NCI-H524 (cell line): ENCODE measurements around the gene SLC7A1.

Experiments used
- DNase-seq, 2 experiments: peaks; one replicate each; lab custom pipeline; 2025; lab: John Stamatoyannopoulos, UW

The SLC7A1 gene

GRCh38 chr13:29510651-29511084, 84.8 kb downstream of the SLC7A1 start:
- peak in 1 of 2 experiments; percentile 17 for DNase-seq

- no peak for DNase-seq
Observed at GRCh38 chr13:29509999-29510589, 85.4 kb downstream of the SLC7A1 start.

DNA sequence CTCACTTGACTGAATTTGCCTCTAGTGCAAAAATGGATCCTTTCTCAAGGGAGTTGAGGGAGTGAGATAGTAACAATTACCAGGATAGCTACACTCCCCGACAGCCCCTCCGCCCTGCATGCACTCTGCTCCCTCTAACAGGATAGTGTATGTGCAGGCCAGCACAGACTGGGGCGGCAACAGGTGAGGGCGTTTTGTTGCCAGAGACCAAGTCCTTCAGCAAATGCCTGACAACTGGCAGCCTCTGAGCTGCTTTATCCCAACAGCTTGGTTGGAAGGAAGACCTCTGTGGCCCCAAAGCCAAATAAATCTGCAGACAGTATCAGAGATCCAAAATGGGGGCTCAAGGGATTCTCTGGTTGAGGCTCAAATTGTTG, 86.6 kb downstream of the SLC7A1 start:
- DNase-seq = no peak

DNA sequence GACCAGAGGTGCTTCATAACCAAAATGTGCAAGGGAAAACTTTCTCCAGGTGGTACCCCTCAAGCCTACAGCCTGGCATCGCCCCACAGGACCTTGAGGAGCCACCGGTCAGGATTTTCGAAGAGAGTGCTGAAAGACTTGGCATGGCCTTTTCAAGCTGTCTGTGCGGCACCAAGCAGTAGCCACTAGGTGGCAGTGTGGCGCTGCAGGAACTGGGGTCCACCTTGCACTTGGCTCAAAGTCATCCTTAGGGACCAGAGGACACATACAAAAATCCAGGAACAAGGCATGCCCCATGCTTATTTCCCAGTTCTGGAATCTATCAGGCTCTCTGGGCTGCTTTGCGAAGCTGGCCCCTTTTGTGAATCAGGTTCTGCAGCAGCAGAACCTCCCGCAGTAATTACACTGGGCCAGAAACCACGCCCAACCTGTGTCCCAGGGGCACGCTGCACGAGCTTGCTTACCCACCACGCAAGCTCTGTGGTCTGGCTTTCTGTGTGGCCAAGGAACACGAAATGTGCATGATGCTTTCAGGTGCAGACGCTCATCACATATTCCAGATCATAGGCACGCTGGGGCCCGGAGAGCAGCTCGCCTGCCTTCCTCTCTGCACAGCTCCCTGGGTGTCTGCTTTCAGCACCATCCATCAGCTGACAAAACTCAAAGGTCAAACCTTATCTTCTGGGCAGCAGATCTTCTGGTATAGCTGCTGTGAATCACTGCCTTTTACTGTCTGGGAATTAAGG, 87.2 kb downstream of the SLC7A1 start:
- peak; percentile 66 to 90 for DNase-seq

GRCh38 chr13:29507356-29507755, 88.1 kb downstream of the SLC7A1 start:
- DNase-seq = peak; percentile 90 to 95

DNA sequence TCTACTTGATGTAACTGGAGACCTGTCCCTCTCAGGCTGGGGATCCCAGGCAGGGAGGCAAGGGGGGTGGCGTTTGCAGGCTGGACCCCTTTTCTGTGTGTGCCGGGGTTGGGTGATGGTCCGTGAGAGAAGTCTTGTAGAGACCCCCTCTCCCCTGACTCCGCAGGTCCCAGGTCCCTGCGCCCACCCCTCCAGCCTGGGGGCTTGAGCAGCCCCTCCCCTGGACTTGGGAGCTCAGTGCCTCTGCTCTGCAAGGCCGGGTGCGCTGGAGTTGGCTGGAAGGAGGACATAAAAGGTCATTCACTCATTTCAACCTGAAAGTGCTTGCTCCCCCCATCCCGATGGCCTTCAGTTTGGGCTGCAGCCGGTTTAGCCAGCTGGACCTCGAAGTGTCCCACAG, 89.5 kb downstream of the SLC7A1 start:
- DNase-seq = no peak

DNA sequence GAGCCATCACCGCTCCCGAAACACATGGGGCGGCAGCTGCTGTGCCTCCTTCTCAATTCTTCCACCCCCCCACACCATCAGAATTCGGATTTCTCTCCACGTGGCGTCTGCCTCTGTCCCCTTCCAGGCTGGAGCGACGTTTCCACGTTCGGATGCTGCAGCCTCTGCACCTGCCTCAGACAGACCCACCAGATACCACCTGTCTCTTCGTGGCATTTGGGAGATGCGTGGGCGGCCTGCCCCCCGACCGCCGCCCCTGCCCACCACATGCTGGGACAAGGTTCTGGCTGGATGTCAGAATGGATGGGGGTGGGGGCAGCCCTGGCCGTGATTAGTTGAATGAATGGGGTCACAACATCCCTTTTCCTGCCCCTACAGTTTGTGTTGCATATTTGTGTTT, 90.0 kb downstream of the SLC7A1 start:
- no peak for DNase-seq

DNA sequence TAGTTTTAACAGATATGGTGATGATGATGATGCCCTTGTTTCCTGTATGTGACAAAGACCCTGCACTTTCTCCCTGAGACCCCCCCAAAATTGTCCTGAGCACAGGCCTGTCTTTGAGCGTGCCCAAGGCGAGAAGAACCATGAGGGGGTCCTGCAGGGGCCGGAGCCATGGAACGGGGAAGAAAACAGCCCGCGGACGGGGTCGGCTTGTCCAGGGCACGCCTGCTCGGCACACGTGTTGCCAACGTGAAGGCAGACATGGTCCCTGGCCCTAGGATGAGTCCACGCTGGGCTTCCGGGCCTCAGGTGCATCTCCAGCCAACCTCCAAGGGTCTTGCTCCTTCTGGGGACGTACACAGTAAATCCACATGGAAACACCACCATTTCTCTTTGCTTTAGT, 90.8 kb downstream of the SLC7A1 start:
- no peak for DNase-seq

DNA sequence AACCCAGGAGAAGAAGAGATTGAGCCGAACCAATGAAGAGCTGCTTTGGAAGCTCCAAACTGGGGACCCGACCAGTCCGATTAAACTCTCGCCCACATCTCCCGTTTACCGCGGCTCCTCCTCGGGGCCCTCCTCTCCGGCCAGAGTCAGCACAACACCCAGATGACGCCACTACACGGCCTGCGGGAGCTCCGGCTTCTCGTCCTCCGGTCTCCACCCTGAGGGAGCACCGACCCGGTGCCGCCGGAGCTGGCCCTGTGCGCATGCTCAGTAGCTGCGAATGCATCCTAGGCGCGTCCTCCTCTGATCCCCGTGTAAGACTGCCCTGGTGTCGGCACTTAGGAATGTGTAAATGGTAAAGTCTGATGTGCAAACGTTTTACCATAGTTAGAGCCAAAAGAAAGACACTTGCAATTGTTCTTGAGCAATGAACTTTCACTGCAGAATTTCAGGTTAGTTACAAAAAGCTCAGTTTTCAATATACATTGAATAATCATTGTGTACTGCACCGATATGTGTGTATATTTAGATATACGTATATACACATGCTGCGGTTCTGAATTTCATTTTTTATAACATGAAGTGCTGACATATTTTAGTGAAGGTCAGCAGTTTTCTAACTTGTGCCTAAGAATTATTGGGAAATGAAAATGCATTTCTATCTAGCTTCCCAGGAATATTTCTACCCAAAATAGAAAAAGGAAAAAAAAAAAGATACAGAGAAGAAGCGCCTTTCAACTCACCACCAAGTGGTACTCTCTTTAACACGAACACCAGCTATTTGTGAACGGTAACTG, 92.2 kb downstream of the SLC7A1 start:
- peak in 1 of 2 experiments; percentile 41 for DNase-seq

- no peak for DNase-seq
Observed at GRCh38 chr13:29502391-29503008, 93.0 kb downstream of the SLC7A1 start.

DNA sequence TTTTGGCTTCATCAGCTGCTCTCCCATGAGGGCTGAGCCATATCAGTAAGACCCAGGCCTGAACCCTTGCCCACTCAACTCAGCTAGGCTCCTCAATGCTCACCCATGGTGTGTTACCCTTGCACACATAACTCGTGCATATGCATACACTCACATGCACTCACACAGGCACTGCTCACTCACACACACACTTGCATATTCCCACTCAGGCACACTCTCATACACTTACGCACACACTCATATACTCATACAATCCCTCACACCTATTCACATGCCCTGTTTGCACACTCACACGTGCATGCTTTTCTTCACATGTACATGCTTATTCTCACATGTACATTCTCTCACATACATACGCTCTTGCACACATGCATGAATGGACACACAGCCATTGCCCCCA, 93.8 kb downstream of the SLC7A1 start:
- DNase-seq = no peak

GRCh38 chr13:29500386-29500785, 95.1 kb downstream of the SLC7A1 start:
- no peak for DNase-seq

DNA sequence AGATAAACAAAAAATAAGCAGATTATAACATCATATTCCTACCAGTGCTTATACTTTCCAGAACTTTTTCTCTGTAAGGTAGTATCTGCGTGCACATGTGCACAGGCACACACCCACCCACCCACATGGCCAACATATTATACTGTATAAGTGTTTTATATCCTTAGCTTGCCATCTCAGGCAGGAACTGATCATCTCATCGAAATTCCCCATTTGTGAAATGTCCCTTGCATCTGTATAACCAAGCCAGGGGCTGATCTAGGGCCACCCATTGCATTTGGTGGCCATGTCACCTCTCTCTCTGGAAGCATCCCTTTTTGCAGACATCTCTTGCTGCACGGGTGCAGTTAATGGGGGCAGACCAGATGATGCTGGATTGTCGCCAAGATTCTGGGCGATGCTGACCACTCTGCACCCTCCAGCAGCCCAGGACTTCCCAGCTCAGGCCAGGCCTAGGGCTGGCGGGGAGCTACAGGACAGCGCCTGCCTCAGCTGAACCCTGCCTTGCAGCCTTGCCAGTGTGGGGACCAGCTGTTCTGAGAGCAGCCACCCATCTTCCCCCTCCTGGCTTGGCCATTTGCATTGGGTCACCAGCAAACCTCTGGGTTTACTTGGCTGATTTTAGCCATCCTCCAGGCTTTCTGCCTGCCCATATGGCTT, 95.9 kb downstream of the SLC7A1 start:
- no peak for DNase-seq

- peak in 1 of 2 experiments; percentile 19 for DNase-seq
Observed at GRCh38 chr13:29498426-29499040, 97.0 kb downstream of the SLC7A1 start.

DNA sequence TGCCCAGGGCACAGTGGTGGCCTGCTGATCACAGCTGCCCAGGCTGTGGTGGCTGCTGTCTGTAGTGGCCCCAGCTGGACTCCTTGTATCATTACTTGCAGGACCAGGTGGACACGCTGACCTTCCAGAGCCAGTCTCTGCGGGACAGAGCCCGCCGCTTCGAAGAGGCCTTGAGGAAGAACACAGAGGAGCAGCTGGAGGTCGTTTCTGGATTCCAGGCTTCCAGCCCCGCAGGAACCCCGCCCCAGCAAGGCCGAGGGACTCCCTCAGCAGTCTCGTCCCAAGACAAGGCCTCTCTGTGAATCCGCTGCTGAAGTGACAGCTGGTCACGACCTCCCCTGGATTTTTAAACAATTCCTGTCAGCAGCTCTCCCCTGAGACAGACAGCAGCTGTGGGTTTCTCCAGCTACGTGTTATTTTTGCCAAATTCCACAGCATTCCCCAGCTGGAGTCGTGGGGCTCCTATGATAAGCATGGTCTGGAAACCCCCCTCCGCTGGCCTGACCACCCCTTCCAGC, 98.3 kb downstream of the SLC7A1 start:
- DNase-seq = peak; percentile 75 to 89

- no peak for DNase-seq
Observed at GRCh38 chr13:29496241-29496712, 99.2 kb downstream of the SLC7A1 start.

DNA sequence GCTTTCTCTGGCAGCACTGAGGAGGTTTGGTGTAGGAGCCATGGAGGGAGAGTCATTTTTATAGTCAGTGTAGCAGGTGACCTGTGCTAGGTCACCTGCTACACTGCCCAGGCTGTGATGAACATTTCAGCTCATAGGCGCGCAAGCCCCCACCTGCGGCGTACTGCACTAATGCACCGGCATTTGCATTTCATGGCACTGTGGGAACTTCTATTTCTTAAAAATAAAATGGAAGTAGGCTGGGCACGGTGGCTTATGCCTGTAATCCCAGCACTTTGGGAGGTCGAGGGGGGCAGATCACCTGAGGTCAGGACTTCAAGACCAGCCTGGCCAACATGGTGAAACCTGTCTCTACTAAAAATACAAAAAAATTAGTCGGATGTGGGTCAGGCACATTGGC, 101.0 kb downstream of the SLC7A1 start:
- no peak for DNase-seq

DNA sequence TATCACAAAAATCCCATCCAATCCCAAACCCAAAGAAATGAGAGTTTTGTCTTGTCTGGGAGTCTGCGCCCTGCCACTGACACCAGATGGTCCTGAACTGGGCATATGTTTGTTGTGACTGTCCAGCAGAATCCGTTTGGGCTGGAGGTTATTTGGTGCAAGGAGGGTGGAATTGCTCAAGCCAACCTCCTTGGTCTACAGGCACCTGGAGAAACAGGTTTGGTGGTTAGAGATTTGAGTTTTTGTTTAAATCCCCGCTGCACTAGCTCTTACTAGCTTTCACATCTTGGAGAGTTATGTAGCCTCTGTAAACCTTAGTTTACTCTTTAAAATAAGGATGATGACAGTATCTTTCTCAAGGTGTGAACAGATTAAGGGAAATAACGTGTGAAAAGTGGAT, 101.7 kb downstream of the SLC7A1 start:
- peak in 1 of 2 experiments; percentile 44 for DNase-seq

DNA sequence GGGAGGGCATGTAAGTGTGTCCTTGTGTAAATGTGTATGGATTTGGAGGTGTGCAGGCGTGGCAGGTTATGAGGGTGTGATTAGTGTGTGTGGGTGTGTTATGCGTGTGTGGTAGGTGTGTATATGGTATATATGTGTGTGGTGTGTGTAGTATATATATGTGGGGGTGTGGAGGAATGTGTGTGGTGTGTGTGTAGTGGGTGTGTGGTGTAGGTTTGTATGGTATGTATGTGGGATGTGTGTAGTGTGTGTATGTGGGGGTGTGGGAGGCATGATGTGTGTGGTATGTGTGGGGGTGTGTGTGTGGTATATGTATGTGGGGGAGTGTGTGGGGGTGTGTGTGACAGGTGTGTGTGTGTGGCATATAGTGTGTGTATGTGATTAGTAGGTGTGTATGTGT, 104.2 kb downstream of the SLC7A1 start:
- no peak for DNase-seq

DNA sequence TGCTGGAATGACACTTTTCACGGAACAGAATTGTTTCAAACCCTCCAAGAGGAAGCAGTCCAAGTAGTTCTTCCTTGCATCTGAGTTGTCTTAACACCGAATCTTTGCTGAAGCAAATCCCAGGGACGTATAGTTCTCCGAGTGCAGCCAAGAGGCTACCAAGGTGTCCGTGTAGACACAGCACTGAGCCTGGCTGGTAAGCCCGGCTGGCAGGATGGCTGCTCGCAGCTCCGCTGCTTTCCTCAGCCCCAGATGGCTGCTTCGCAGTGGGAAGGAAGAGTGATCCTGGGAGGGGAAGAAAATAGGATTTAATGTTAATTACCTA, 105.0 kb downstream of the SLC7A1 start:
- DNase-seq = no peak
